ENCODE results near the gene DENND1A.

DNA sequence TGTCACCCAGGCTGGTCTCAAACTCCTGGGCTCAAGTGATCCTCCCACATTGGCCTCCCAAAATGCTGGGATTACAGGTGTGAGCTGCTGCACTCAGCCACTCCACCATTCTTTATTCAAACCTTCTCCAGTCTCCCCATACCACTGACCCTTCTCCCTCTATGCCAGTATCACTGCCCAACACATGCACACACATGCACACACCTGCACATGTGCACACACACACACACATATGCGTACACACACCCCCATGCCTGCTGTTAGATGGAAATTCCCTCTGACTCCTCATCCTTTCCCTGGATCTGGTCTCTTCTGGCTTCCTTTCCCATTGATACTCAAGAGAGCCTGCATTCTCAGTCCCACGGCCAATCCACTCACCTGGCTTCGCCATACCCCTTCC lies 404.0 kb downstream of the DENND1A start:
- TF ChIP-seq, protein P1, sequence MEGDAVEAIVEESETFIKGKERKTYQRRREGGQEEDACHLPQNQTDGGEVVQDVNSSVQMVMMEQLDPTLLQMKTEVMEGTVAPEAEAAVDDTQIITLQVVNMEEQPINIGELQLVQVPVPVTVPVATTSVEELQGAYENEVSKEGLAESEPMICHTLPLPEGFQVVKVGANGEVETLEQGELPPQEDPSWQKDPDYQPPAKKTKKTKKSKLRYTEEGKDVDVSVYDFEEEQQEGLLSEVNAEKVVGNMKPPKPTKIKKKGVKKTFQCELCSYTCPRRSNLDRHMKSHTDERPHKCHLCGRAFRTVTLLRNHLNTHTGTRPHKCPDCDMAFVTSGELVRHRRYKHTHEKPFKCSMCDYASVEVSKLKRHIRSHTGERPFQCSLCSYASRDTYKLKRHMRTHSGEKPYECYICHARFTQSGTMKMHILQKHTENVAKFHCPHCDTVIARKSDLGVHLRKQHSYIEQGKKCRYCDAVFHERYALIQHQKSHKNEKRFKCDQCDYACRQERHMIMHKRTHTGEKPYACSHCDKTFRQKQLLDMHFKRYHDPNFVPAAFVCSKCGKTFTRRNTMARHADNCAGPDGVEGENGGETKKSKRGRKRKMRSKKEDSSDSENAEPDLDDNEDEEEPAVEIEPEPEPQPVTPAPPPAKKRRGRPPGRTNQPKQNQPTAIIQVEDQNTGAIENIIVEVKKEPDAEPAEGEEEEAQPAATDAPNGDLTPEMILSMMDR (IDR thresholded peaks at IDR 0.05) = no peak
- no peak for TF ChIP-seq POLR2A (IDR thresholded peaks at IDR 0.05)

All from adrenal gland (tissue), 5 donors.